ENCODE data around the gene INHBE. TPM values are rescaled to one million over a fixed set of nuclear protein-coding genes. Genes with fewer than 3 reads are reported as not detected.

INHBE gene
- total RNA-seq, 3 donors from 2014 or later (not counting 1 experiment from before 2014, with no cell fraction given) = not detected

DNA sequence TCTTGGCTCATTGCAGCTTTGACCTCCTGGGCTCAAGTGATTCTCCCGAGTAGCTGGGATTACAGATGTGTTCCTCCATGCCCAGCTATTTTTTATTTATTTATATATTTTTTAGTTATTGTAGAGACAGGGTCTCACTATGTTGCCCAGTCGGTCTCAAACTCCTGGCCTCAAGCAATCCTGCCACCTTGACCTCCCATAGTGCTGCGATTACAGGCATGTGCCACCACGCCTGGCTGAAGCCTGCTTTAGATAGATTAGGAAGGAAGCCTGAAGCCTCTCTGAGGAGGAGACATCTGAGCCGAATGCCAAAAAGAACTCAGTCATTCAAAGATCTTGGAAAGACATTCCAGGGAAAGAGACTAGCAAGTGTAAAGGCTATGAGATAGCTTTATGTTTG, 10.4 kb upstream of the INHBE start:
- ATAC-seq = no peak
- H3K36me3 Mint-ChIP-seq = no peaks in the 10 kb centered on the region
- no peak overlapping the region for H3K27ac Mint-ChIP-seq
- H3K9me3 ChIP-seq (ENCODE audit: control insufficient read depth, insufficient read depth, low read length) = peaks cover 6% of the 10 kb centered on the region
- intact Hi-C loops (cut with micrococcal nuclease) = no loop called here
- 86% methylated on average over 5 of the region's 5 CpGs for WGBS (ENCODE audit: insufficient coverage)
- H3K4me1 Mint-ChIP-seq = no peaks in the 10 kb centered on the region
- H3K27me3 Mint-ChIP-seq (ENCODE audit: low read depth in 2 of 2) = peaks cover 5 to 6% of the 10 kb centered on the region in 2 donors
- DNase-seq = no peak
- no peak overlapping the region for H3K27ac ChIP-seq (ENCODE audit: low read length)
- no peak overlapping the region for H3K4me3 ChIP-seq (ENCODE audit: low read length)
- no peaks in the 10 kb centered on the region for H3K27me3 ChIP-seq (ENCODE audit: control insufficient read depth, insufficient read depth, low read length)
- no peaks in the 10 kb centered on the region for H3K4me1 ChIP-seq (ENCODE audit: control insufficient read depth, insufficient read depth, low read length)
- no peaks in the 10 kb centered on the region for H3K9me3 Mint-ChIP-seq
- no peak overlapping the region for H3K4me3 Mint-ChIP-seq
- TF ChIP-seq CTCF (IDR thresholded peaks at IDR 0.05) = no peak
- no peaks in the 10 kb centered on the region for H3K36me3 ChIP-seq (ENCODE audit: control insufficient read depth, insufficient read depth, low read length)

GRCh38 chr12:57446292-57446960, 8.7 kb upstream of the INHBE start:
- H3K4me1 Mint-ChIP-seq = no peaks in the 10 kb centered on the region
- H3K27ac Mint-ChIP-seq = no peak overlapping the region
- H3K36me3 ChIP-seq (ENCODE audit: control insufficient read depth, insufficient read depth, low read length) = no peaks in the 10 kb centered on the region
- peaks cover 2% of the 10 kb centered on the region for H3K9me3 ChIP-seq (ENCODE audit: control insufficient read depth, insufficient read depth, low read length)
- no peak overlapping the region for H3K4me3 Mint-ChIP-seq
- WGBS (ENCODE audit: insufficient coverage) = 94% methylated on average over 5 of the region's 6 CpGs
- intact Hi-C loops (cut with micrococcal nuclease) = no loop called here
- no peak overlapping the region for H3K4me3 ChIP-seq (ENCODE audit: low read length)
- no peaks in the 10 kb centered on the region for H3K36me3 Mint-ChIP-seq
- peaks cover 0 to 5% of the 10 kb centered on the region in 2 donors for H3K27me3 Mint-ChIP-seq (ENCODE audit: low read depth in 2 of 2)
- no peaks in the 10 kb centered on the region for H3K9me3 Mint-ChIP-seq
- H3K27me3 ChIP-seq (ENCODE audit: control insufficient read depth, insufficient read depth, low read length) = no peaks in the 10 kb centered on the region
- no peak for TF ChIP-seq CTCF (IDR thresholded peaks at IDR 0.05)
- H3K4me1 ChIP-seq (ENCODE audit: control insufficient read depth, insufficient read depth, low read length) = no peaks in the 10 kb centered on the region
- H3K27ac ChIP-seq (ENCODE audit: low read length) = no peak overlapping the region
- ATAC-seq (no peak), DNase-seq (no peak)

- no peak overlapping the region for H3K4me3 ChIP-seq (ENCODE audit: low read length)
- WGBS (ENCODE audit: insufficient coverage) = 83% methylated on average over 2 of the region's 2 CpGs
- H3K36me3 Mint-ChIP-seq = no peaks in the 10 kb centered on the region
- H3K4me3 Mint-ChIP-seq = no peak overlapping the region
- H3K36me3 ChIP-seq (ENCODE audit: control insufficient read depth, insufficient read depth, low read length) = no peaks in the 10 kb centered on the region
- no peaks in the 10 kb centered on the region for H3K9me3 ChIP-seq (ENCODE audit: control insufficient read depth, insufficient read depth, low read length)
- H3K4me1 Mint-ChIP-seq = no peaks in the 10 kb centered on the region
- H3K9me3 Mint-ChIP-seq = no peaks in the 10 kb centered on the region
- ATAC-seq (no peak), DNase-seq (no peak)
- no peaks in the 10 kb centered on the region for H3K4me1 ChIP-seq (ENCODE audit: control insufficient read depth, insufficient read depth, low read length)
- no peaks in the 10 kb centered on the region for H3K27me3 Mint-ChIP-seq (ENCODE audit: low read depth in 2 of 2)
- no peak overlapping the region for H3K27ac ChIP-seq (ENCODE audit: low read length)
- no peak overlapping the region for H3K27ac Mint-ChIP-seq
- TF ChIP-seq CTCF (IDR thresholded peaks at IDR 0.05) = no peak
- intact Hi-C loops (cut with micrococcal nuclease) = no loop called here
- no peaks in the 10 kb centered on the region for H3K27me3 ChIP-seq (ENCODE audit: control insufficient read depth, insufficient read depth, low read length)
Observed at GRCh38 chr12:57448669-57449068, 6.4 kb upstream of the INHBE start.

GRCh38 chr12:57449375-57449774, 5.7 kb upstream of the INHBE start:
- no peak for TF ChIP-seq CTCF (IDR thresholded peaks at IDR 0.05)
- H3K27ac Mint-ChIP-seq = no peak overlapping the region
- H3K36me3 Mint-ChIP-seq = no peaks in the 10 kb centered on the region
- intact Hi-C loops (cut with micrococcal nuclease) = no loop called here
- H3K9me3 Mint-ChIP-seq = no peaks in the 10 kb centered on the region
- no peaks in the 10 kb centered on the region for H3K27me3 Mint-ChIP-seq (ENCODE audit: low read depth in 2 of 2)
- H3K27me3 ChIP-seq (ENCODE audit: control insufficient read depth, insufficient read depth, low read length) = no peaks in the 10 kb centered on the region
- DNase-seq = no peak
- no peak overlapping the region for H3K27ac ChIP-seq (ENCODE audit: low read length)
- H3K4me1 Mint-ChIP-seq = no peaks in the 10 kb centered on the region
- no peak overlapping the region for H3K4me3 Mint-ChIP-seq
- no peaks in the 10 kb centered on the region for H3K36me3 ChIP-seq (ENCODE audit: control insufficient read depth, insufficient read depth, low read length)
- H3K4me3 ChIP-seq (ENCODE audit: low read length) = no peak overlapping the region
- no peak for ATAC-seq
- WGBS (ENCODE audit: insufficient coverage) = 97% methylated on average over 7 of the region's 7 CpGs
- H3K9me3 ChIP-seq (ENCODE audit: control insufficient read depth, insufficient read depth, low read length) = no peaks in the 10 kb centered on the region
- H3K4me1 ChIP-seq (ENCODE audit: control insufficient read depth, insufficient read depth, low read length) = no peaks in the 10 kb centered on the region
